ENCODE data around the gene ATXN2. TPM values are rescaled to one million over a fixed set of nuclear protein-coding genes. Genes with fewer than 3 reads are reported as not detected.

Gene ATXN2
- total RNA-seq, 1 experiment from 2014 or later: 78.5 TPM

GRCh38 chr12:111574797-111575443, 24.2 kb downstream of the ATXN2 start:
- Mint-ChIP-seq H3K27ac (ENCODE audit: unreplicated experiment) (peak overlapping the region; percentile 39), H3K9me3 (ENCODE audit: unreplicated experiment) (no peaks in the 10 kb centered on the region), H3K4me1 (ENCODE audit: low read depth, unreplicated experiment) (peaks cover 22% of the 10 kb centered on the region), H3K4me3 (ENCODE audit: unreplicated experiment) (no peak overlapping the region), H3K36me3 (ENCODE audit: insufficient read depth, unreplicated experiment) (peaks cover 17% of the 10 kb centered on the region), H3K27me3 (ENCODE audit: insufficient read depth, unreplicated experiment) (no peaks in the 10 kb centered on the region)
- ChIA-PET CTCF (no interaction called here), POLR2A (no interaction called here)
- no peaks in the 10 kb centered on the region for H3K36me3 ChIP-seq (ENCODE audit: control insufficient read depth, insufficient read depth, low read length)
- no peak for TF ChIP-seq CTCF (IDR thresholded peaks at IDR 0.05; ENCODE audit: insufficient read depth in 1 of 2, low read depth in 1 of 2, low read length in 1 of 2, severe bottlenecking in 1 of 2, unreplicated experiment in 1 of 2)
- H3K4me3 ChIP-seq (ENCODE audit: low read depth, low read length): no peak overlapping the region
- H3K27me3 ChIP-seq (replicated peaks; ENCODE audit: control insufficient read depth, insufficient read depth, low read length): no peaks in the 10 kb centered on the region
- no peak for DNase-seq
- intact Hi-C loops (cut with micrococcal nuclease; ENCODE audit: unreplicated experiment): no loop called here
- H3K9me3 ChIP-seq: no peaks in the 10 kb centered on the region
- H3K4me1 ChIP-seq: peaks cover 42% of the 10 kb centered on the region
- TSS peak; percentile 7 for BruUV-seq (replicated peaks)

GRCh38 chr12:111573476-111573875, 25.6 kb downstream of the ATXN2 start:
- CTCF ChIA-PET: no interaction called here

More at GRCh38 chr12:111573476-111573875, 25.6 kb downstream of the ATXN2 start:
- no peak for DNase-seq
- POLR2A ChIA-PET: no interaction called here
- Mint-ChIP-seq H3K27me3 (ENCODE audit: insufficient read depth, unreplicated experiment) (no peaks in the 10 kb centered on the region), H3K9me3 (ENCODE audit: unreplicated experiment) (no peaks in the 10 kb centered on the region), H3K4me3 (ENCODE audit: unreplicated experiment) (no peak overlapping the region), H3K27ac (ENCODE audit: unreplicated experiment) (no peak overlapping the region), H3K4me1 (ENCODE audit: low read depth, unreplicated experiment) (peaks cover 27% of the 10 kb centered on the region), H3K36me3 (ENCODE audit: insufficient read depth, unreplicated experiment) (peaks cover 21% of the 10 kb centered on the region)
- no TSS peak for BruUV-seq (replicated peaks)
- Histone ChIP-seq H3K4me3 (ENCODE audit: low read depth, low read length) (no peak overlapping the region), H3K27me3 (replicated peaks; ENCODE audit: control insufficient read depth, insufficient read depth, low read length) (no peaks in the 10 kb centered on the region), H3K36me3 (ENCODE audit: control insufficient read depth, insufficient read depth, low read length) (no peaks in the 10 kb centered on the region), H3K9me3 (no peaks in the 10 kb centered on the region), H3K4me1 (peaks cover 47% of the 10 kb centered on the region)
- intact Hi-C loops (cut with micrococcal nuclease; ENCODE audit: unreplicated experiment): no loop called here
- TF ChIP-seq CTCF (IDR thresholded peaks at IDR 0.05; ENCODE audit: insufficient read depth in 1 of 2, low read depth in 1 of 2, low read length in 1 of 2, severe bottlenecking in 1 of 2, unreplicated experiment in 1 of 2): no peak
